Keratinocyte (primary cell): ENCODE results near the gene ANKRD9. TPM values are rescaled to one million over a fixed set of nuclear protein-coding genes. Genes with fewer than 3 reads are reported as not detected.

Source experiments
- DNase-seq: peaks from one replicate; pipeline ENCODE4 v3.0.0-alpha.2; 2011; ENCODE audit warnings: low read depth, missing footprints, low spot score
- FAIRE-seq: peaks from 2 replicates; lab custom pipeline; 2011; peaks lifted over from hg19 to GRCh38; lab: Jason Lieb, UNC
- H2AFZ ChIP-seq: 2 replicates; pipeline ENCODE4 v1.6.0; 2012; ENCODE audit warnings: low read length, control low read depth, inconsistent platforms; ENCODE audit not compliant: control insufficient read depth
- H3K27ac ChIP-seq: 2 replicates; pipeline ENCODE4 v1.5.1; 2011; ENCODE audit warnings: low read length; ENCODE audit not compliant: control insufficient read depth, insufficient read depth
- H3K27me3 ChIP-seq: 3 replicates; pipeline ENCODE4 v1.6.0; 2011; ENCODE audit warnings: low read length; ENCODE audit not compliant: control insufficient read depth, insufficient read depth; ENCODE audit errors: extremely low read depth
- H3K36me3 ChIP-seq, 2 experiments: 2 replicates in 1 of 2; 3 replicates in 1 of 2; pipeline ENCODE4 v1.5.1; 2011; ENCODE audit warnings: low read length in 2 of 2, mild to moderate bottlenecking in 1 of 2; ENCODE audit not compliant: control insufficient read depth in 2 of 2, insufficient read depth in 2 of 2; ENCODE audit errors: extremely low read depth in 1 of 2
- H3K4me1 ChIP-seq: 3 replicates; pipeline ENCODE4 v1.5.1; 2011; ENCODE audit warnings: low read length; ENCODE audit not compliant: control insufficient read depth, insufficient read depth; ENCODE audit errors: extremely low read depth
- H3K4me2 ChIP-seq: 3 replicates; pipeline ENCODE4 v1.6.0; 2011; ENCODE audit warnings: low read depth, low read length; ENCODE audit not compliant: control insufficient read depth, insufficient read depth; ENCODE audit errors: extremely low read depth
- H3K4me3 ChIP-seq, 3 experiments: fragments of 200-600 bp in 1 of 3; sonication (generic) in 1 of 3; 2 replicates in 2 of 3; 3 replicates in 1 of 3; pipeline ENCODE4 v1.5.1; 2011 to 2016; ENCODE audit warnings: low read length in 3 of 3, mild to moderate bottlenecking in 3 of 3, control low read depth in 2 of 3, inconsistent platforms in 1 of 3, low read depth in 1 of 3, mixed read lengths in 1 of 3, mixed run types in 1 of 3, moderate library complexity in 1 of 3; ENCODE audit not compliant: control insufficient read depth in 2 of 3, insufficient read depth in 2 of 3; ENCODE audit errors: extremely low read depth in 1 of 3
- H3K79me2 ChIP-seq: 2 replicates; pipeline ENCODE4 v1.6.0; 2012; ENCODE audit warnings: low read length; ENCODE audit not compliant: control insufficient read depth, insufficient read depth
- H3K9ac ChIP-seq: 3 replicates; pipeline ENCODE4 v1.6.0; 2011; ENCODE audit warnings: low read length; ENCODE audit not compliant: control insufficient read depth, insufficient read depth; ENCODE audit errors: extremely low read depth
- H3K9me1 ChIP-seq: 3 replicates; pipeline ENCODE4 v1.6.0; 2011; ENCODE audit warnings: low read length; ENCODE audit not compliant: control insufficient read depth, insufficient read depth; ENCODE audit errors: extremely low read depth
- H3K9me3 ChIP-seq: 2 replicates; pipeline ENCODE4 v1.5.1; 2012; ENCODE audit warnings: low read depth, low read length; ENCODE audit not compliant: control insufficient read depth
- H4K20me1 ChIP-seq: 3 replicates; pipeline ENCODE4 v1.6.0; 2011; ENCODE audit warnings: low read length; ENCODE audit not compliant: control insufficient read depth, insufficient read depth; ENCODE audit errors: extremely low read depth
- EZH2 ChIP-seq: IDR thresholded peaks from one replicate; pipeline ENCODE4 v1.6.1; 2012; ENCODE audit warnings: inconsistent platforms, mild to moderate bottlenecking, low read length, moderate library complexity
- dilution Hi-C: fragments of 300-500 bp; cut with MboI; formaldehyde crosslinking; loops from one replicate; pipeline ENCODE4 v1.7.0; 2020; ENCODE audit warnings: low sequenced_read_pairs; ENCODE audit not compliant: extremely low pct_ligation_motif_present
- polyA plus RNA-seq, 5 experiments: library from polyadenylated mRNA; depleted of rRNA in 3 of 5; stranded (reverse) in 3 of 5; stranded (forward) in 1 of 5; unstranded in 1 of 5; fragments of >200 nt; gene quantifications; 1 replicate in 1 of 5; 2 replicates in 3 of 5; 3 replicates in 1 of 5; pipeline versions ENCODE4 v1.2.1 to v1.2.3, GENCODE V29; 2011 to 2012; ENCODE audit warnings: missing spikeins in 2 of 5, low read depth in 1 of 5, low replicate concordance in 1 of 5
- TF ChIP-seq, protein P1 (sequence below), 3 experiments: IDR thresholded peaks in 1 of 3; conservative IDR thresholded peaks in 1 of 3; optimal IDR thresholded peaks in 1 of 3; 2 replicates in 2 of 3; 3 replicates in 1 of 3; pipeline versions ENCODE3 to v1.5.1; 2011; ENCODE audit warnings: low read length in 3 of 3, mild to moderate bottlenecking in 3 of 3, moderate library complexity in 2 of 3, control low read depth in 1 of 3, inconsistent platforms in 1 of 3; ENCODE audit not compliant: insufficient read depth in 2 of 3; ENCODE audit errors: extremely low read depth in 1 of 3

ANKRD9 gene
- polyA plus RNA-seq, 1 donor (not counting 4 experiments of a cell fraction or from before 2014, with no cell fraction given): 4.9 TPM

DNA sequence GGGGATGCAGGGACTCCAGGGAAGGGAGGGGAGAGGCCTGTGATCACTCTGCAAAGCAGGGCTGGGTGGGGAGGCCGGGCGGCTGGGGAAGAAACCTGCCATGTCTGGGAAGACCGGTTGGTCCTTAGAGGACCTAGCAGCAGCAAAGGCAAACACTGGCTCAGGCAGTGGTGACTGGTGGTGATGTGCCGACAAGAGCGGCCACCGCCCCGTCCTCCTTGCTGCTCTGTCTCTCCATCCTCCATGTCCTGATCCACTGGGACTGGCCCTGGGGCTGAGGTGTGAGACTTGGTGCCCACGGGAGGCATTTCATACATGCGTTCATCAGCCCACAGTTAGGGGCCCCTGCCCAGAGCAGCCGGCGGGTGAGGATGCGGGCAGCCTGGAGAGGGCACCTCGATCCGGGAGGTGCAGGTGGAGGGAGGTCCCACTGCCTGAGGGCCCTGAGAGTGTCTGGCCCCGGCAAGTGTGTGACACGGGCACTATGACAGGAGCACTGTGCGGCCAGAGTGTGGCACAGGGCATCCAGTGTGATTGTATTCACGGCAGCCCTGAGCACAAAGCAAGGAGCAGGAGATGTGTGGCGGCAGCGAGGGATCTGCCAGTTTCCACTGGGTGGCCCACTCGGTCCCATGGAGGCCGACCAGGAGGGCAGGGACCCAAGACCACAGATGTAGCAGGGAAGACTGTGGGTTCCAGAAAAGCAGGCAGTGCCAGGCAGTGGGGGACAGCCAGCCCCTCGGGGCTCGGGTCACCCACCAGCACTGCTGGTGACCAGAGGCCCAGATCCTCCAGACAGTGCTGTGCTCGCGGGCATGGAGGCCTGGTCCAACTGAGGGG, 13.9 kb downstream of the ANKRD9 start:
- TF ChIP-seq EZH2: no peak
- TF ChIP-seq, protein P1, sequence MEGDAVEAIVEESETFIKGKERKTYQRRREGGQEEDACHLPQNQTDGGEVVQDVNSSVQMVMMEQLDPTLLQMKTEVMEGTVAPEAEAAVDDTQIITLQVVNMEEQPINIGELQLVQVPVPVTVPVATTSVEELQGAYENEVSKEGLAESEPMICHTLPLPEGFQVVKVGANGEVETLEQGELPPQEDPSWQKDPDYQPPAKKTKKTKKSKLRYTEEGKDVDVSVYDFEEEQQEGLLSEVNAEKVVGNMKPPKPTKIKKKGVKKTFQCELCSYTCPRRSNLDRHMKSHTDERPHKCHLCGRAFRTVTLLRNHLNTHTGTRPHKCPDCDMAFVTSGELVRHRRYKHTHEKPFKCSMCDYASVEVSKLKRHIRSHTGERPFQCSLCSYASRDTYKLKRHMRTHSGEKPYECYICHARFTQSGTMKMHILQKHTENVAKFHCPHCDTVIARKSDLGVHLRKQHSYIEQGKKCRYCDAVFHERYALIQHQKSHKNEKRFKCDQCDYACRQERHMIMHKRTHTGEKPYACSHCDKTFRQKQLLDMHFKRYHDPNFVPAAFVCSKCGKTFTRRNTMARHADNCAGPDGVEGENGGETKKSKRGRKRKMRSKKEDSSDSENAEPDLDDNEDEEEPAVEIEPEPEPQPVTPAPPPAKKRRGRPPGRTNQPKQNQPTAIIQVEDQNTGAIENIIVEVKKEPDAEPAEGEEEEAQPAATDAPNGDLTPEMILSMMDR (optimal IDR thresholded peaks at IDR 0.05 in 1 of 3, IDR thresholded peaks at IDR 0.05 in 1 of 3, conservative IDR thresholded peaks at IDR 0.05 in 1 of 3; ENCODE audit: extremely low read depth in 1 of 3, insufficient read depth in 2 of 3, low read length in 3 of 3): no peak
- Histone ChIP-seq H4K20me1 (no peaks in the 10 kb centered on the region), H3K4me1 (peaks cover 22% of the 10 kb centered on the region), H3K9me1 (no peaks in the 10 kb centered on the region), H3K79me2 (no peaks in the 10 kb centered on the region), H3K36me3 (peaks cover 3 to 5% of the 10 kb centered on the region in 2 experiments), H3K4me3 (no peak overlapping the region), H2AFZ (no peak overlapping the region), H3K9ac (no peak overlapping the region), H3K27me3 (no peaks in the 10 kb centered on the region), H3K4me2 (no peak overlapping the region), H3K27ac (no peak overlapping the region), H3K9me3 (no peaks in the 10 kb centered on the region)
- FAIRE-seq: no peak
- DNase-seq: no peak
- dilution Hi-C loops: no loop called here

DNA sequence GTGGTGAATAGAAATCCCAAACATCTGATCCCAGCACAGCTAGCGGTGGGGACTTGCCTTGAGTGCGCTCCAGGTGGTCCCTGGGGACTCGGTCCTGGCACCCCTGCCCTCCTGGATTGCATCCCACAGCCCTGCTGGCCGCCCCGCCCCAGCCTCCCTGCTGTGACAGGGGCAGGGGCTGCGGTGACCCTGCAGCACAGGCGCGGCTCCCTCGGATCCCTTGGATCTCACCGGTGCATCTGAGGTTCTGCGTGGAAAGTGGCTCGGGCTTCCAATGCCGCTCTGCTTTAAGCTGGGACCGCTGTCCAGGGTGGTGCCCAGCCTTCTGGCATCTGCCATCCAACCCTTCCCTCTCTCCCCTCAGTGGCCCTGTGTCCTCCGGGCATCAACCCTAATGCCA, 16.0 kb downstream of the ANKRD9 start:
- no peak overlapping the region for H3K4me3 ChIP-seq
- H3K36me3 ChIP-seq: peaks cover 0 to 2% of the 10 kb centered on the region in 2 experiments
- FAIRE-seq (no peak), DNase-seq (no peak)
- no peaks in the 10 kb centered on the region for H3K9me1 ChIP-seq
- no peak overlapping the region for H3K4me2 ChIP-seq
- no peaks in the 10 kb centered on the region for H4K20me1 ChIP-seq
- TF ChIP-seq, protein P1 (optimal IDR thresholded peaks at IDR 0.05 in 1 of 3, IDR thresholded peaks at IDR 0.05 in 1 of 3, conservative IDR thresholded peaks at IDR 0.05 in 1 of 3; ENCODE audit: extremely low read depth in 1 of 3, insufficient read depth in 2 of 3, low read length in 3 of 3): no peak
- TF ChIP-seq EZH2: no peak
- H3K27me3 ChIP-seq: no peaks in the 10 kb centered on the region
- no peaks in the 10 kb centered on the region for H3K9me3 ChIP-seq
- no peak overlapping the region for H3K27ac ChIP-seq
- H3K79me2 ChIP-seq: no peaks in the 10 kb centered on the region
- H2AFZ ChIP-seq: no peak overlapping the region
- no peak overlapping the region for H3K9ac ChIP-seq
- H3K4me1 ChIP-seq: peaks cover 9% of the 10 kb centered on the region
- dilution Hi-C loops: no loop called here
